GM21737 (cell line): ENCODE measurements around the gene RICTOR.
"Not testable (repeated sequence)": the region's sequence is repeated elsewhere in the genome, so short reads cannot be mapped to it uniquely, and the experiment has no call there.

Source experiments
- ATAC-seq: cut with Tn5 transposase; IDR thresholded peaks from one replicate; pipeline ENCODE4 v1.9.1; 2021; ENCODE audit warnings: mild to moderate bottlenecking, moderate library complexity; ENCODE audit not compliant: unreplicated experiment

Gene RICTOR

GRCh38 chr5:39014561-39014960 lies 59.6 kb downstream of the RICTOR start:
- ATAC-seq = no peak

GRCh38 chr5:39013938-39014337 lies 60.3 kb downstream of the RICTOR start:
- no peak for ATAC-seq

- not testable (repeated sequence) for ATAC-seq
Measured at GRCh38 chr5:39010958-39011357, 63.2 kb downstream of the RICTOR start.

GRCh38 chr5:39009981-39010380 lies 64.2 kb downstream of the RICTOR start:
- ATAC-seq = no peak

- no peak for ATAC-seq
Measured at GRCh38 chr5:39009280-39009679, 64.9 kb downstream of the RICTOR start.

- no peak for ATAC-seq
Measured at GRCh38 chr5:39006650-39007049, 67.5 kb downstream of the RICTOR start.

GRCh38 chr5:39005566-39006232 lies 68.5 kb downstream of the RICTOR start:
- no peak for ATAC-seq

GRCh38 chr5:39001683-39002082 lies 72.5 kb downstream of the RICTOR start:
- ATAC-seq = no peak

GRCh38 chr5:38999037-38999436 lies 75.2 kb downstream of the RICTOR start:
- no peak for ATAC-seq

GRCh38 chr5:38997591-38997990 lies 76.6 kb downstream of the RICTOR start:
- ATAC-seq = no peak

- no peak for ATAC-seq
Measured at GRCh38 chr5:38996123-38996522, 78.1 kb downstream of the RICTOR start.

GRCh38 chr5:38994324-38994927 lies 79.8 kb downstream of the RICTOR start:
- ATAC-seq = no peak

- ATAC-seq = not testable (repeated sequence)
Measured at GRCh38 chr5:38989974-38990719, 84.1 kb downstream of the RICTOR start.

- ATAC-seq = no peak
Measured at GRCh38 chr5:38985909-38986452, 88.2 kb downstream of the RICTOR start.

GRCh38 chr5:38979535-38979934 lies 94.7 kb downstream of the RICTOR start:
- ATAC-seq = no peak

GRCh38 chr5:38978036-38978435 lies 96.2 kb downstream of the RICTOR start:
- no peak for ATAC-seq

GRCh38 chr5:38968665-38969064 lies 105.5 kb downstream of the RICTOR start:
- ATAC-seq = no peak

- ATAC-seq = no peak
Measured at GRCh38 chr5:38961691-38962090, 112.5 kb downstream of the RICTOR start.

GRCh38 chr5:38953426-38954012 lies 120.7 kb downstream of the RICTOR start:
- ATAC-seq = no peak

GRCh38 chr5:38948501-38948900 lies 125.7 kb downstream of the RICTOR start:
- ATAC-seq = no peak

GRCh38 chr5:38944282-38944681 lies 129.9 kb downstream of the RICTOR start:
- no peak for ATAC-seq
